Esophagus squamous epithelium (tissue), 4 donors: ENCODE results near the gene CCDC33.

Source experiments
- POLR2A ChIP-seq, 4 donors: fragments of 450-650 bp; IDR thresholded peaks; one replicate each; pipeline ENCODE4 v1.6.1; 2017; ENCODE audit warnings: antibody characterized with exemption in 4 of 4, mild to moderate bottlenecking in 4 of 4, moderate library complexity in 3 of 4
- TF ChIP-seq, protein P1 (sequence below), 6 experiments: fragments of 450-650 bp in 4 of 6; fragments of 200-600 bp in 2 of 6; sonication (generic) in 2 of 6; IDR thresholded peaks; one replicate each; pipeline ENCODE4 v1.5.1; 2016 to 2019; ENCODE audit warnings: antibody characterized with exemption in 6 of 6, mild to moderate bottlenecking in 4 of 6, moderate library complexity in 4 of 6

DNA sequence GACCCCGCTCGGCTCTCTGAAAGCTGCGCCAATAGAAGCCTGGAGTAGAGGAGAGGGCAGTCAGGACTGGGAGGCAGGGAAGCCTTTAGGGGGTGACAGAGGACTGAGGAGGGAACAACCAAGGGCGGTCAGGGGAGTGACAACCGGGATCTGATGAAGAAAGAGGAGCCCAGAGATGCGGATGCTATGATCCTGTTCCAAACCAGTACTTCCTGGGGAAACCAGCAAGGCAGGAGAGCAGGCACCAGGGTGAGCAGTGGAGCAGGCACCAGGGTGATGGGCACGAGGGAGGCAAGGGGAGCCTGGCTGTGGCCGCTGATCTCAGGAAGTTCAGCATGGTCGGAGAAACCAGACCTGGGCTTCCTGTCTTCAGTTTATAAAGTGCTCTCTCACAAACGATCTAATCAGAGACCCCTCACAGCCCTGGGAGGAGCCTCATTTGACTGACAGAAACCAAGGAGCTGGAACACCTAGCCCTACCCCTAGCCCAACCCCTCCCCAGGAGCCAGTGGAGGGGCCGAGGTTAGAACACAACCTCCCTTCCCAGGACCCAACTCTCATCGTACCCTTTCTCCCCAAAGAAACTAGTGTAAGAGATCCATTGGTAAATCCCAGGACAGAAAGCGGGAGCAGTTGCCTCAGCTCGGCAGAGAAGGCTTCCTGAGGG is 34.9 kb downstream of the CCDC33 start:
- no peak for TF ChIP-seq POLR2A (IDR thresholded peaks at IDR 0.05)
- TF ChIP-seq, protein P1, sequence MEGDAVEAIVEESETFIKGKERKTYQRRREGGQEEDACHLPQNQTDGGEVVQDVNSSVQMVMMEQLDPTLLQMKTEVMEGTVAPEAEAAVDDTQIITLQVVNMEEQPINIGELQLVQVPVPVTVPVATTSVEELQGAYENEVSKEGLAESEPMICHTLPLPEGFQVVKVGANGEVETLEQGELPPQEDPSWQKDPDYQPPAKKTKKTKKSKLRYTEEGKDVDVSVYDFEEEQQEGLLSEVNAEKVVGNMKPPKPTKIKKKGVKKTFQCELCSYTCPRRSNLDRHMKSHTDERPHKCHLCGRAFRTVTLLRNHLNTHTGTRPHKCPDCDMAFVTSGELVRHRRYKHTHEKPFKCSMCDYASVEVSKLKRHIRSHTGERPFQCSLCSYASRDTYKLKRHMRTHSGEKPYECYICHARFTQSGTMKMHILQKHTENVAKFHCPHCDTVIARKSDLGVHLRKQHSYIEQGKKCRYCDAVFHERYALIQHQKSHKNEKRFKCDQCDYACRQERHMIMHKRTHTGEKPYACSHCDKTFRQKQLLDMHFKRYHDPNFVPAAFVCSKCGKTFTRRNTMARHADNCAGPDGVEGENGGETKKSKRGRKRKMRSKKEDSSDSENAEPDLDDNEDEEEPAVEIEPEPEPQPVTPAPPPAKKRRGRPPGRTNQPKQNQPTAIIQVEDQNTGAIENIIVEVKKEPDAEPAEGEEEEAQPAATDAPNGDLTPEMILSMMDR (IDR thresholded peaks at IDR 0.05): no peak
